AG08395 (cell line): Measurements from ENCODE around the gene SDR42E1.

Experiments used
- DNase-seq: peaks from one replicate; pipeline ENCODE4 v3.0.0; 2012; ENCODE audit warnings: mixed read lengths, low spot score

The SDR42E1 gene

GRCh38 chr16:81939164-81940056 is 71.9 kb downstream of the SDR42E1 start:
- DNase-seq: no peak
